GM12875 (cell line): ENCODE results near the gene BLOC1S1.
"Not testable (repeated sequence)": the region's sequence is repeated elsewhere in the genome, so short reads cannot be mapped to it uniquely, and the experiment has no call there.

Experiments
- H3K4me3 ChIP-seq: one replicate; pipeline ENCODE4 v1.5.1; 2011; ENCODE audit warnings: low read depth, low read length, control low read depth
- TF ChIP-seq, protein P1 (sequence below): IDR thresholded peaks from 2 replicates; pipeline ENCODE4 v1.5.1; 2011; ENCODE audit warnings: low read depth, mild to moderate bottlenecking, control low read depth, inconsistent platforms, low read length, moderate library complexity, borderline replicate concordance; ENCODE audit not compliant: insufficient read depth

Gene BLOC1S1

DNA sequence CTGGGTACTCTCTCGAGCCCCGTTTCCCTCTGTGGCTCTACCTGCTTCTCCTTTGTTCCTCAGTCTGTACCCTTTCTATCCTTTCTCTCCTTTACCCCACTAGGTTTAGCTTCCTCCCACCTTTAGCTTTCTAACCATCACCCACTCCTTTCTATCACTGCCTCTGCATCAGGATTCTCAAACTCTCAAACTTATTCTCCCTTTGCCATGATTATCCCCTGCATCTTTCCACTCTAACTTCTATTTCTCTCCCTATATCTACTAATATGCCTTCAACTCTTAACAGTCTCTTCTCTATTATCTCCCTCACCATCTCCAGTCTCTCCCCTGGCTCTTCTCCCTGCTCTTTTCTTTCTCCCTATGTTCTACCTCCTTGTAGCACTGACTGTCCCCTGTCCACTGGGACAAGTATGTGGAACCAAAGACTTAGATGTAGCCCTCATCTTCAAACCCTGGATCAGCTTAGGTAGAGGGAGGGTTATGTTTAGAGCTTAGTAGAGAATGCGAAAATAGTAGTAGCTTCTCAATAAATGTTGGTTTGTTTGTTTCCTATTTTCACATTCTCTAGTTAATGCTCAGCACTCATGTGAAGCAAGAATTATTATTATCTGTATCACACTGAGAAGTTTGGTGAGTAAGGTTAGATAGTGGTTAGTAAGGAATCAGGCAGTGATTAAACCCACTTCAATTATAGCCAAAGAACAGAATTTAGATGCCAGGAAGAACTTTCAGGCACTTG lies 30.5 kb downstream of the BLOC1S1 start:
- TF ChIP-seq, protein P1, sequence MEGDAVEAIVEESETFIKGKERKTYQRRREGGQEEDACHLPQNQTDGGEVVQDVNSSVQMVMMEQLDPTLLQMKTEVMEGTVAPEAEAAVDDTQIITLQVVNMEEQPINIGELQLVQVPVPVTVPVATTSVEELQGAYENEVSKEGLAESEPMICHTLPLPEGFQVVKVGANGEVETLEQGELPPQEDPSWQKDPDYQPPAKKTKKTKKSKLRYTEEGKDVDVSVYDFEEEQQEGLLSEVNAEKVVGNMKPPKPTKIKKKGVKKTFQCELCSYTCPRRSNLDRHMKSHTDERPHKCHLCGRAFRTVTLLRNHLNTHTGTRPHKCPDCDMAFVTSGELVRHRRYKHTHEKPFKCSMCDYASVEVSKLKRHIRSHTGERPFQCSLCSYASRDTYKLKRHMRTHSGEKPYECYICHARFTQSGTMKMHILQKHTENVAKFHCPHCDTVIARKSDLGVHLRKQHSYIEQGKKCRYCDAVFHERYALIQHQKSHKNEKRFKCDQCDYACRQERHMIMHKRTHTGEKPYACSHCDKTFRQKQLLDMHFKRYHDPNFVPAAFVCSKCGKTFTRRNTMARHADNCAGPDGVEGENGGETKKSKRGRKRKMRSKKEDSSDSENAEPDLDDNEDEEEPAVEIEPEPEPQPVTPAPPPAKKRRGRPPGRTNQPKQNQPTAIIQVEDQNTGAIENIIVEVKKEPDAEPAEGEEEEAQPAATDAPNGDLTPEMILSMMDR, result no peak
- no peak overlapping the region for H3K4me3 ChIP-seq

DNA sequence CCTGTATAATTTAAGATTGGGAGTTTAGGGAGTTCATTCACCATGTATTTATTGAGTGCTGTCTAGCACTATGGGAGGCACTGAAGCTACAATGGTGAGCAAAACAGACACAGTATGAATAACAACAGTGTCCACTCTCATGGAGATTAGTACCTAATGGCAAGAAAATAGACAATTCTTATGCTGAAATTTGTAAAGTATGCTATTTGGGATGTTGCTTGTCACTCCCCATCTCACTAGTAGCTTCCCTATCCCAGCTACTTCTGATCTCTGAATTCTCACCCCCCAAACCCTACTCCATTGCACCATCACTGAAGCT lies 31.0 kb downstream of the BLOC1S1 start:
- no peak overlapping the region for H3K4me3 ChIP-seq
- TF ChIP-seq, protein P1, result no peak

DNA sequence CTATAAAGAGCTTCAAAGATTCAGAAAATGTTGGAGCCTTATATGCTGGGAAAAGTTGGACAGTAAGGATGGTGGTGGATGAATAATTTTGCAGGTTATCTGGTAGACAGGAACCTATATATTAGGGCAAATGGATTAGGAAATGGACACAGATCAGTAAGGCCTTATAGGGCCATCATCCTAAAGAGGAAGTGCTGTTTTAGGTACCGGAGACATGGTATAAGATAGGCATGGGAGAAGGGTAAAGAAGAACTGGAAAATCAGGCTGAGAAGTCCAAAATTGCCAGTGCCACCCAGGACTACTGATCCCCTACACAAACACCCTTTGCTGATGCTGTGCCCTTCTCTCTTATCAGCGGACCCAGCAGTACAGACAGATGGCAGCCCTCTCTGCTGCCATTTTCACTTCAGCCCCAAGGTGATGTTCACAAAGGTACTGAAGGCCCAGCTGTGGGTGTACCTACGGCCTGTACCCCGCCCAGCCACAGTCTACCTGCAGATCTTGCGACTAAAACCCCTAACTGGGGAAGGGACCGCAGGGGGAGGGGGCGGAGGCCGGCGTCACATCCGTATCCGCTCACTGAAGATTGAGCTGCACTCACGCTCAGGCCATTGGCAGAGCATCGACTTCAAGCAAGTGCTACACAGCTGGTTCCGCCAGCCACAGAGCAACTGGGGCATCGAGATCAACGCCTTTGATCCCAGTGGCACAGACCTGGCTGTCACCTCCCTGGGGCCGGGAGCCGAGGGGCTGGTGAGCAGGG lies 32.6 kb downstream of the BLOC1S1 start:
- TF ChIP-seq, protein P1, result no peak
- H3K4me3 ChIP-seq, result no peak overlapping the region

DNA sequence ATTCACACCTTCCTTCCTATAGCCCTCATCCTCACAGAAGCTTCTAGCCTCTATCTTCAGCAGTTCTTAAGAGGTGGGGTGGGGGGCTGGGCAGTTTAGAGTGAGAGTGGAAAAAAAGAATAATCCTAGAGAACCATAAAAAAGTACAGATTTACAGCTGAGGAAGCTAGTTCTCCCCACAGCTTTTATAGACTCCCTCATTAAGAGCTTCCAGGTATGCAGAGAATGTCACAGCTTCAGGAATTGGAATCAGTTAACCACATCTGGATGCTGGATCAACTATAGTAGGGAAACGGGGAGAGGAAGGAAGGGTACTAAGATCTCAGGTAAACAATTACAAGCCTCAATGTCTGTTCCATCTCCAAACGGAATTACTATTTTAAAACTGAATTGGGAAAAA lies 39.4 kb downstream of the BLOC1S1 start:
- TF ChIP-seq, protein P1, result no peak
- H3K4me3 ChIP-seq, result no peak overlapping the region

DNA sequence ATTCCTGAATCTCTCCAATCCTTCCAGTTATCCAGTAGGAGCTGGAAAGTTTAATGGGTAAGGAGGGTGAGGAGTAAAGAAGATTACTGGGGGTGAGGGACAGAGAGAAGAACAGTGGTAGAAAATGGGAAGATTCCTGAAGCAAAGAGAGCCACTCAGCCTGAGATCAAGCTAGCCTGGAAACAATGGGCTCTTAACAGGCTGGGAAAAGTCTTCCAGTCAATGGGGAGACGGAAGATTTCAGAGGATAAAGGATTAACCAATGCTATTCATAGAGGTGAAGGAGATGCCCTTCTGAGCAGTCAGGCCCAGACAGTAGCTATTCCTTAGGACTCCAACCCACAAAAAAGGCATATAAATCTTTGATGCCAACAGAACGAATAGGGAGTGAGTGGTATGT lies 41.9 kb downstream of the BLOC1S1 start:
- no peak overlapping the region for H3K4me3 ChIP-seq
- TF ChIP-seq, protein P1, result no peak

DNA sequence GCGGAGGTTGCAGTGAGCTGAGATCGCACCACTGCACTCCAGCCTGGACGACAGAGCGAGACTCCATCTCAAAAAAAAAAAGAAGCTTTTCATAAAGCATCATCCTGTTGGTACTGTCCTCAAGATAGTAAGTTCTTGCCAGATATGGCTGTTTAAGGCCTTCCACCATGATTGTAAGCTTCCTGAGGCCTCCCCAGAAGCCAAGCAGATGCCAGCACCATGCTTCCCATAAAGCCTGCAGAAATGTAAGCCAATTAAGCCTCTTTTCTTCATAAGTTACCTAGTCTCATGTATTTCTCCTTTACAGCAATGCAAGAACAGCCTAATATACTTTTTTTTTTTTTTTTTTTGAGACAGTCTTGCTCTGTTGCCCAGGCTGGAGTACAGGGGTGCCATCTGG lies 42.7 kb downstream of the BLOC1S1 start:
- H3K4me3 ChIP-seq, result not testable (repeated sequence)

DNA sequence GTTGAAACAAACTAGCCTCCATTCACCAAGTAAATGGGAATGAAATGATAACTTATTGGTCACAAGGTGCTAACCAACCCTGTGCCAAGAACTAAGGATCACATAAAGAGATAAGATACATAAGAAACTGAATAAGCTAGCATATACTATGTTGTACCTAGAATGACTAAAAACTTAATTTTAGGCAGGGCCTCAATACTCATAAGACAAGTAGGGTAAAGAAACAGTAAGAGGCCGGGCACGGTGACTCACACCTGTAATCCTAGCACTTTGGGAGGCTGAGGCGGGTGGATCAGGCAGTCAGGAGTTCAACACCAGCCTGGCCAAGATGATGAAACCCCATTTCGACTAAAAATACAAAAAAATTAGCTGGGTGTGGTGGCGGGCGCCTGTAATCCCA lies 44.8 kb downstream of the BLOC1S1 start:
- TF ChIP-seq, protein P1, result no peak
- no peak overlapping the region for H3K4me3 ChIP-seq
